ENCODE data around the gene HEATR3.

HEATR3 gene

GRCh38 chr16:50067290-50067853, 1.6 kb downstream of the HEATR3 start:
- H3K36me3 ChIP-seq (ENCODE audit: insufficient read depth, insufficient read length, low read length), result peaks cover 41% of the 10 kb centered on the region
- H3K4me3 ChIP-seq (ENCODE audit: insufficient read length, low read depth), result no peak overlapping the region
- no peaks in the 10 kb centered on the region for H3K4me1 ChIP-seq (ENCODE audit: insufficient read depth, insufficient read length)
- DNase-seq (ENCODE audit: low read depth, low spot score), result peak; percentile 20
- TF ChIP-seq YY1 (IDR thresholded peaks at IDR 0.05; ENCODE audit: insufficient read depth, insufficient read length) (no peak), ZNF274 (IDR thresholded peaks at IDR 0.05; ENCODE audit: low read depth, low read length) (no peak), SUZ12 (IDR thresholded peaks at IDR 0.05; ENCODE audit: extremely low read depth, insufficient read depth, insufficient read length) (no peak)
- no peaks in the 10 kb centered on the region for H3K27me3 ChIP-seq (ENCODE audit: insufficient read depth, insufficient read length)
- H3K9ac ChIP-seq (ENCODE audit: insufficient read length, low read depth), result peak overlapping the region; percentile 1
- H3K9me3 ChIP-seq (ENCODE audit: insufficient read depth, low read length), result no peaks in the 10 kb centered on the region

GRCh38 chr16:50068550-50068949, 2.8 kb downstream of the HEATR3 start:
- no peak overlapping the region for H3K9ac ChIP-seq (ENCODE audit: insufficient read length, low read depth)
- no peaks in the 10 kb centered on the region for H3K4me1 ChIP-seq (ENCODE audit: insufficient read depth, insufficient read length)
- peaks cover 46% of the 10 kb centered on the region for H3K36me3 ChIP-seq (ENCODE audit: insufficient read depth, insufficient read length, low read length)
- no peak overlapping the region for H3K4me3 ChIP-seq (ENCODE audit: insufficient read length, low read depth)
- H3K27me3 ChIP-seq (ENCODE audit: insufficient read depth, insufficient read length), result no peaks in the 10 kb centered on the region
- no peaks in the 10 kb centered on the region for H3K9me3 ChIP-seq (ENCODE audit: insufficient read depth, low read length)
- DNase-seq (ENCODE audit: low read depth, low spot score), result no peak
- no peak for TF ChIP-seq ZNF274 (IDR thresholded peaks at IDR 0.05; ENCODE audit: low read depth, low read length)
- TF ChIP-seq YY1 (IDR thresholded peaks at IDR 0.05; ENCODE audit: insufficient read depth, insufficient read length), result no peak
- TF ChIP-seq SUZ12 (IDR thresholded peaks at IDR 0.05; ENCODE audit: extremely low read depth, insufficient read depth, insufficient read length), result no peak

GRCh38 chr16:50069060-50069459, 3.3 kb downstream of the HEATR3 start:
- Histone ChIP-seq H3K4me1 (ENCODE audit: insufficient read depth, insufficient read length) (no peaks in the 10 kb centered on the region), H3K9me3 (ENCODE audit: insufficient read depth, low read length) (no peaks in the 10 kb centered on the region), H3K27me3 (ENCODE audit: insufficient read depth, insufficient read length) (no peaks in the 10 kb centered on the region), H3K4me3 (ENCODE audit: insufficient read length, low read depth) (no peak overlapping the region), H3K9ac (ENCODE audit: insufficient read length, low read depth) (no peak overlapping the region), H3K36me3 (ENCODE audit: insufficient read depth, insufficient read length, low read length) (peaks cover 46% of the 10 kb centered on the region)
- no peak for DNase-seq (ENCODE audit: low read depth, low spot score)
- TF ChIP-seq SUZ12 (IDR thresholded peaks at IDR 0.05; ENCODE audit: extremely low read depth, insufficient read depth, insufficient read length), result no peak
- no peak for TF ChIP-seq YY1 (IDR thresholded peaks at IDR 0.05; ENCODE audit: insufficient read depth, insufficient read length)
- TF ChIP-seq ZNF274 (IDR thresholded peaks at IDR 0.05; ENCODE audit: low read depth, low read length), result no peak

- no peaks in the 10 kb centered on the region for H3K9me3 ChIP-seq (ENCODE audit: insufficient read depth, low read length)
- H3K27me3 ChIP-seq (ENCODE audit: insufficient read depth, insufficient read length), result no peaks in the 10 kb centered on the region
- H3K36me3 ChIP-seq (ENCODE audit: insufficient read depth, insufficient read length, low read length), result peaks cover 55% of the 10 kb centered on the region
- no peak for TF ChIP-seq YY1 (IDR thresholded peaks at IDR 0.05; ENCODE audit: insufficient read depth, insufficient read length)
- TF ChIP-seq ZNF274 (IDR thresholded peaks at IDR 0.05; ENCODE audit: low read depth, low read length), result no peak
- TF ChIP-seq SUZ12 (IDR thresholded peaks at IDR 0.05; ENCODE audit: extremely low read depth, insufficient read depth, insufficient read length), result no peak
- H3K4me3 ChIP-seq (ENCODE audit: insufficient read length, low read depth), result no peak overlapping the region
- no peaks in the 10 kb centered on the region for H3K4me1 ChIP-seq (ENCODE audit: insufficient read depth, insufficient read length)
- H3K9ac ChIP-seq (ENCODE audit: insufficient read length, low read depth), result no peak overlapping the region
- no peak for DNase-seq (ENCODE audit: low read depth, low spot score)
These were observed 5.4 kb downstream of the HEATR3 start for GRCh38 chr16:50071075-50071671.

GRCh38 chr16:50072730-50073129, 7.0 kb downstream of the HEATR3 start:
- no peaks in the 10 kb centered on the region for H3K4me1 ChIP-seq (ENCODE audit: insufficient read depth, insufficient read length)
- TF ChIP-seq YY1 (IDR thresholded peaks at IDR 0.05; ENCODE audit: insufficient read depth, insufficient read length) (no peak), ZNF274 (IDR thresholded peaks at IDR 0.05; ENCODE audit: low read depth, low read length) (no peak), SUZ12 (IDR thresholded peaks at IDR 0.05; ENCODE audit: extremely low read depth, insufficient read depth, insufficient read length) (no peak)
- peaks cover 64% of the 10 kb centered on the region for H3K36me3 ChIP-seq (ENCODE audit: insufficient read depth, insufficient read length, low read length)

GRCh38 chr16:50079397-50080140, 13.8 kb downstream of the HEATR3 start:
- no peaks in the 10 kb centered on the region for H3K4me1 ChIP-seq (ENCODE audit: insufficient read depth, insufficient read length)
- TF ChIP-seq YY1 (IDR thresholded peaks at IDR 0.05; ENCODE audit: insufficient read depth, insufficient read length) (no peak), SUZ12 (IDR thresholded peaks at IDR 0.05; ENCODE audit: extremely low read depth, insufficient read depth, insufficient read length) (no peak), ZNF274 (IDR thresholded peaks at IDR 0.05; ENCODE audit: low read depth, low read length) (no peak)
- H3K9ac ChIP-seq (ENCODE audit: insufficient read length, low read depth), result no peak overlapping the region
- H3K36me3 ChIP-seq (ENCODE audit: insufficient read depth, insufficient read length, low read length), result peaks cover 69% of the 10 kb centered on the region
- H3K4me3 ChIP-seq (ENCODE audit: insufficient read length, low read depth), result no peak overlapping the region
- no peaks in the 10 kb centered on the region for H3K9me3 ChIP-seq (ENCODE audit: insufficient read depth, low read length)
- no peak for DNase-seq (ENCODE audit: low read depth, low spot score)
- no peaks in the 10 kb centered on the region for H3K27me3 ChIP-seq (ENCODE audit: insufficient read depth, insufficient read length)

More at GRCh38 chr16:50072730-50073129, 7.0 kb downstream of the HEATR3 start:
- Histone ChIP-seq H3K4me3 (ENCODE audit: insufficient read length, low read depth) (no peak overlapping the region), H3K9ac (ENCODE audit: insufficient read length, low read depth) (no peak overlapping the region), H3K27me3 (ENCODE audit: insufficient read depth, insufficient read length) (no peaks in the 10 kb centered on the region), H3K9me3 (ENCODE audit: insufficient read depth, low read length) (no peaks in the 10 kb centered on the region)
- DNase-seq (ENCODE audit: low read depth, low spot score), result no peak

GRCh38 chr16:50081428-50082018, 15.8 kb downstream of the HEATR3 start:
- DNase-seq (ENCODE audit: low read depth, low spot score), result no peak
- H3K4me1 ChIP-seq (ENCODE audit: insufficient read depth, insufficient read length), result no peaks in the 10 kb centered on the region
- no peak overlapping the region for H3K4me3 ChIP-seq (ENCODE audit: insufficient read length, low read depth)
- no peaks in the 10 kb centered on the region for H3K27me3 ChIP-seq (ENCODE audit: insufficient read depth, insufficient read length)
- H3K9ac ChIP-seq (ENCODE audit: insufficient read length, low read depth), result no peak overlapping the region
- no peak for TF ChIP-seq YY1 (IDR thresholded peaks at IDR 0.05; ENCODE audit: insufficient read depth, insufficient read length)
- TF ChIP-seq SUZ12 (IDR thresholded peaks at IDR 0.05; ENCODE audit: extremely low read depth, insufficient read depth, insufficient read length), result no peak
- no peak for TF ChIP-seq ZNF274 (IDR thresholded peaks at IDR 0.05; ENCODE audit: low read depth, low read length)
- H3K9me3 ChIP-seq (ENCODE audit: insufficient read depth, low read length), result no peaks in the 10 kb centered on the region
- H3K36me3 ChIP-seq (ENCODE audit: insufficient read depth, insufficient read length, low read length), result peaks cover 76% of the 10 kb centered on the region

Measured in NT2/D1 (cell line).